Spinal cord (tissue), 10 donors: ENCODE measurements around the gene GPR55. TPM values are rescaled to one million over a fixed set of nuclear protein-coding genes. Genes with fewer than 3 reads are reported as not detected.
"Not testable (repeated sequence)": the region's sequence is repeated elsewhere in the genome, so short reads cannot be mapped to it uniquely, and the experiment has no call there.

Experiments used
- DNase-seq, 6 donors: peaks; one replicate each; pipeline versions ENCODE4 v3.0.0 to v3.0.0-alpha.2; 2013 to 2015; ENCODE audit warnings: low spot score in 6 of 6, low read depth in 4 of 6
- H3K27ac ChIP-seq: one replicate; pipeline ENCODE4 v1.5.1; 2013; ENCODE audit warnings: low read depth, low read length, control low read depth
- H3K27me3 ChIP-seq: one replicate; pipeline ENCODE4 v1.6.1; 2013; ENCODE audit warnings: low read length; ENCODE audit not compliant: control insufficient read depth, insufficient read depth
- H3K36me3 ChIP-seq: one replicate; pipeline ENCODE4 v1.6.1; 2013; ENCODE audit warnings: low read length; ENCODE audit not compliant: control insufficient read depth, insufficient read depth
- H3K4me1 ChIP-seq: one replicate; pipeline ENCODE4 v1.6.1; 2013; ENCODE audit warnings: low read length; ENCODE audit not compliant: control insufficient read depth, insufficient read depth
- H3K4me3 ChIP-seq: one replicate; pipeline ENCODE4 v1.5.1; 2013; ENCODE audit warnings: low read depth, low read length, control low read depth
- H3K9me3 ChIP-seq: one replicate; pipeline ENCODE4 v1.6.1; 2013; ENCODE audit warnings: low read length; ENCODE audit not compliant: control insufficient read depth, insufficient read depth
- WGBS: methylation state at CpG from one replicate; pipeline ENCODE4 v1.1.5; 2013; ENCODE audit warnings: missing lambda C conversion rate; ENCODE audit not compliant: insufficient coverage; 5-methylcytosine and 5-hydroxymethylcytosine counted together
- polyA plus RNA-seq, 2 donors: library from polyadenylated mRNA; unstranded; fragments of 120-200 nt; gene quantifications; one replicate each; pipeline ENCODE4 v1.2.1, GENCODE V29; 2013; ENCODE audit not compliant: insufficient read length in 2 of 2
- total RNA-seq, 2 donors: library from RNA; depleted of rRNA in 1 of 2; stranded (reverse); fragments of 120-200 nt in 1 of 2; fragments of >200 nt in 1 of 2; gene quantifications; one replicate each; pipeline versions ENCODE4 v1.2.3 to v1.2.4, GENCODE V29; 2013 to 2014
- donor health status: healthy.

Gene GPR55
- total and polyA plus RNA-seq, 4 donors = 0.08 to 0.12 TPM; not detected in 2

DNA sequence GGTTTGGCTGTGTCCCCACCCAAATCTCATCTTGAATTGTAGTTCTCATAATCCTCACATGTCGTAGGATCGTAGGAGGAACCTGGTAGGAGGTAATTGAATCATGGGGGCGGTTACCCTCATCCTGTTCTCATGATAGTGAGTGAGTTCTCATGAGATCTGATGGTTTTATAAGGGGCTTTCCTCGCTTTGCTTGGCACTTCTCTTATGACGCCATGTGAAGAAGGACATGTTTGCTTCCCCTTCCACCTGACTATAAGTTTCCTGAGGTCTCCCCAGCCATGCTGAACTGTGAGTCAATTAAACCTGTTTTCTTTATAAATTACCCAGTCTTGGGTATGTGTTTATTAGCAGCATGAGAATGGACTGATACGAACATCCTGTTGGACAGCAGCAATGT, 11.2 kb upstream of the GPR55 start:
- not testable (repeated sequence) for DNase-seq, H3K36me3 ChIP-seq, H3K4me1 ChIP-seq, H3K27me3 ChIP-seq, H3K27ac ChIP-seq, H3K9me3 ChIP-seq, H3K4me3 ChIP-seq
- whole genome bisulfite sequencing = 96% methylated on average over 3 of the region's 6 CpGs

DNA sequence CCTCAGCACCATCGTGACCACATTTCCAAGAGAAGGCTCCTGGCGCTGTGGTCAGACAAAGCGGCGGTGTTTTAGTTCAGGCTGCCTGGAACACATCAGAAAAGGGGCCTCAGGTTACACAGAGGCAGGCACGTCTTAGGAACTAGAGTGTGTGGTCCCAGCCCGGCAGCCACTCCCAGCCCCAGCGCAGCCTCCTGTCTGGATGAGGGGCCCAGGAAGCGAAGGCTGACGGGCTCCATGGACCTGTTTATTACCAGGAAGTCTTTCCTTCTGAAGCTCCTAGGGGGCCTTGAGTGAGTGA, 10.0 kb upstream of the GPR55 start:
- 81% methylated on average over 7 of the region's 9 CpGs for WGBS
- no peak overlapping the region for H3K27ac ChIP-seq
- no peaks in the 10 kb centered on the region for H3K9me3 ChIP-seq
- H3K4me1 ChIP-seq = peaks cover 10% of the 10 kb centered on the region
- H3K4me3 ChIP-seq = no peak overlapping the region
- H3K27me3 ChIP-seq = no peaks in the 10 kb centered on the region
- no peak for DNase-seq
- no peaks in the 10 kb centered on the region for H3K36me3 ChIP-seq

DNA sequence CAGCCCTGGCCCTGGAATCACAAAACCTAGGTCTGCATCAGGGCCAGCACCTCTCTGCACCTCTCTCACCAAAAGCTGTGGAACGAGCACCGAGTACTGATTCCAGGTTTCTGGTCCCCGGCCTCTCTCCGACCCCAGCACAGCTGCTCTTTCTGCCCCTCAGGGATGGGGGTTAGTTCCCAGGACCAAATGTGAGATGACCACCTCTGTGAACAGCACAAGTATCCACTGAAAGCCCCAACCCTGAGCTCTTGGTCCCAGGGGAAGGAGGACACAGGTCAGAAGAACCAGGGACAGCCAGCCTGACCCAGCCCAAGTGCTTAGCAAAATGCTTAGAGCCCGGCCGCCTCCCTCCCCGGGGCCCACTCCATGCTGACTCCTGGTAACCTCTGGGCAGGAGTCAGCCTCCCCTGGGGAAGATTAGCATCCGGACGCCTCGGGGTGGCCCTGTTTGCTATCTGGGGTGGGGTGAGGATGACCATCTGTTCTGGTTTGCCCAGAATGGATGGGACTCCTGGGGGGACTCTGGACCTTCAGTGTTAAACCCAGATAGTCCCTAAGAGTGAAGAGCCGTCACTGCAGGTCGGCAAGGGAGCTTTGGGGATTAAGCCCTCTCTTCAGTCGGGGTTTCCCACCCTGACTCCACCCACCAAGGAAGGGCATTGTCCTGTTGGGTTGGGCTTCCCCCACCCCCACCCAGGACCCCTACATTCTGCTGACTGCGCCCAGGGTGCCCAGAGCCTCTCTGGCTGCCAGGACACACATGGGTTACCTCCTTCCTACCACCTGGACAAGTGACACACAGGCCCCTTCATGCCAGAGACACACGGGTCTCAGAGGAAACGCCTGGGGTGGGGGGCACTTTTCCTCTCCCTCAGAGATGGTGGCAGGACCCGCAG, 9.4 kb upstream of the GPR55 start:
- H3K4me3 ChIP-seq = no peak overlapping the region
- 85% methylated on average over 13 of the region's 17 CpGs for WGBS
- no peak for DNase-seq

DNA sequence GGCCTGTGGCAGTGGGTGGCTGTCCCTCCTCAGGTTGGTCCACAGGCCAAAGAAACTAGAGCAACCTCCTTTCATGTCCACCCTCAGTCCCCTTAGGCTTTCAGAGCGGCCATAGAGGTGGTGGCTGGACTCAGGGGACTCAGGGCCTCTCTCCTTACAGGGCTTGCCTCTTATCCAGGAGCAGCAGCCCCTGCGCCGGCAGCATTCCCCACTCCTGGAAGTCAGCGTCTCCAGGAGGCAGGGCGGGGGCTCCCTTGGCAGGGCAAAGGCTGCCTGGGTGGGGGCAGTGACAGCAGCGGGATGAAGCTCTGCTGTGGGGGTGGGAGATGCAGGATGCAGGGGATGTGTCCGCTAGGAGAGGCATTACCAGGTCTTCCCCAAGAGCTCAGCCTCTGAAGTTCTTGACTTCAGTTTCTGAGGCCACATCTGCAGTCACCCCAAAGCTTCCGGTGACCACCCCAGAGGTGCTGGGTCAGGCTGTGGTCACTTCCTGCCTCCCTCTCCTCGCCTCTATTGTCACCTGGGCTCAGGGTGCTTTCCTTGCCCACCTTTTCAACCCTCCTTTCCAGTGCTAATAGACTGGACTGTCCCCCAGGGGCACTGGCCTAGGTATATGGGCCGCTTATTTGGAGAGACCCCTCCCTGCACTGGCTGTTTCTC, 8.6 kb upstream of the GPR55 start:
- WGBS = 80% methylated on average over 10 of the region's 10 CpGs
- DNase-seq = no peak
- H3K27me3 ChIP-seq = no peaks in the 10 kb centered on the region
- H3K27ac ChIP-seq = no peak overlapping the region
- H3K4me1 ChIP-seq = peaks cover 10% of the 10 kb centered on the region
- no peaks in the 10 kb centered on the region for H3K9me3 ChIP-seq
- no peak overlapping the region for H3K4me3 ChIP-seq
- no peaks in the 10 kb centered on the region for H3K36me3 ChIP-seq

More for the DNA sequence above, 9.4 kb upstream of the GPR55 start:
- H3K27ac ChIP-seq = no peak overlapping the region
- no peaks in the 10 kb centered on the region for H3K27me3 ChIP-seq
- H3K36me3 ChIP-seq = no peaks in the 10 kb centered on the region
- H3K4me1 ChIP-seq = peaks cover 10% of the 10 kb centered on the region
- H3K9me3 ChIP-seq = no peaks in the 10 kb centered on the region

DNA sequence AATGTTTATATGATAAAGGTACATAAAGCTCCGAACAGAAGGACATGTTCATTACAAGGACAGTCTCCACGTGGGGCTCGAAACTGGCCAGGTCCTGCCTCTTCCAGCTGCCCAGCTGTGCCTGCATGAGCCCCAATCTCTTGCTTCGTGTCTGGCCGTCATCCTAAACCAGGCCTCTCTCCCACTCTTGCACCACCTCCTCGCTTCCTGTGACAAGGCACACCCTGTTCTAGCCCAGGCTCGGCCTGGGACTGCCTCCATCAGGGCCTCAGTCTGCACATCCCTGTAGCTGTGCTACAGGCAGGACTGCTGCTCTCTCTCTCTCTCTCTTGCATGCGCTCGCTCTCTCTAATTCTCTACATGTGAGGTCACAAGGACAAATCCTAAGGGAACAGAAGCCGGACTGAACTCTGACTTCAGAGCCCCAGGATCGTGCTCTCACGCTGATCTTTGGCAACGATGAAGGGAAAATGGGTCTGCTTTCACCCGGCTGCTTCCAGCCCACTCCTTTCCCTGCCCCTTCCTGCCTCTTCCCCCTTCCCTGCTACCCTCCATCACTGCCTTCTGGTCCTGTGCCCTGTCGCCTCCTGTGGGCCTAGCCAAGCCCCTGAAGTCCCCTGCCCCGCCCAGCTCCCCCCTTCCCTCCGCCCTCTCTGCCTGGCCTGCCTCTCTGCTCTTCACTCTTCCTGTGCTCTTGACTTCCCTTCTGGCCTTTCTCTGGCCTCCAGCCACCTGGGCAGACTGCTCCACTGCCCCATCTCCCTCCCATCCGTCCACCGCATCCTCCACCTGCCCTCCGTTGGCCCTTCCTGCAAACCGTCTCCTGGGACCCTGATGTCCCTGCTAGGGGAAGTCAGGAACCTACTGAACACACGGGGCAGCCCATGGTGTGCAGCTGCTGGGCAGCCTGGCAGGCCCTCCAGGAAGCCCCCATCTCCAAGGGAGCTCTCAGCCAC, 7.8 kb upstream of the GPR55 start:
- Histone ChIP-seq H3K36me3 (no peaks in the 10 kb centered on the region), H3K27ac (no peak overlapping the region), H3K9me3 (no peaks in the 10 kb centered on the region), H3K27me3 (no peaks in the 10 kb centered on the region), H3K4me3 (no peak overlapping the region), H3K4me1 (peaks cover 14% of the 10 kb centered on the region)
- DNase-seq = peak in 1 of 6 donors; percentile 5
- 67% methylated on average over 21 of the region's 22 CpGs for WGBS

DNA sequence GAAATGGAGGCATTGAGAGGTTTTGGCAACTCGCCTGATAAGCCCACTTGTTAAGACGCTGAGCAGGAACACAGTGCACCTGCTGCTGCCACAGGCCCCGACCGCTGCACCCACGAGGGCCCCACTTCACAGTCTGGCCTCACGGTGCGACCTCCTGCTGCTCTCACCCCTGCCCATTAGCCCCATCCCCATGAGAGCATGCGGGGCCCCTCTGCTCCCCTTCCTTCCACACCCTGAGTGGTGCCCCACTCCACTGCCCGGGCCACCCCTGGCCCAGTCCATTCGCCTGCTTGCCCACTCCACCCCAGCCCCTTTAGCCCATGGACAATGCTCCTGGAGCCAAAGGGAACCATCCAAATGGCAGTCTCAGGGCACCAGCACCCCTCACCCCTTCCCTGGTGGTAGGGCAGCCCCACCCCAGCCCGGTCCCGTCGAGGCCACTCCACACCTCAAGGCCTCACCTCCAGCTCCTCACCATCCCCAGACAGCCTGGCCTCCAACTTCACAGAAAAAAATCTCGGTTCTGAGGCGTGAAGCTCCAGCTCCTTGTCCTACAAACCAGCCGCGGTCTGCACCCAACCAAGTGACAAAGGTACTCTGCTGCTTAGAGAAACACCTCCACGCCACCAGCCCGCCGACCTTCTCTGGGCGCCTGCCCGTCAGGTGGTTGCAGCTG, 6.7 kb upstream of the GPR55 start:
- Histone ChIP-seq H3K36me3 (no peaks in the 10 kb centered on the region), H3K9me3 (no peaks in the 10 kb centered on the region), H3K4me3 (no peak overlapping the region), H3K4me1 (peaks cover 20% of the 10 kb centered on the region), H3K27ac (no peak overlapping the region), H3K27me3 (no peaks in the 10 kb centered on the region)
- WGBS = 86% methylated on average over 16 of the region's 22 CpGs
- no peak for DNase-seq

DNA sequence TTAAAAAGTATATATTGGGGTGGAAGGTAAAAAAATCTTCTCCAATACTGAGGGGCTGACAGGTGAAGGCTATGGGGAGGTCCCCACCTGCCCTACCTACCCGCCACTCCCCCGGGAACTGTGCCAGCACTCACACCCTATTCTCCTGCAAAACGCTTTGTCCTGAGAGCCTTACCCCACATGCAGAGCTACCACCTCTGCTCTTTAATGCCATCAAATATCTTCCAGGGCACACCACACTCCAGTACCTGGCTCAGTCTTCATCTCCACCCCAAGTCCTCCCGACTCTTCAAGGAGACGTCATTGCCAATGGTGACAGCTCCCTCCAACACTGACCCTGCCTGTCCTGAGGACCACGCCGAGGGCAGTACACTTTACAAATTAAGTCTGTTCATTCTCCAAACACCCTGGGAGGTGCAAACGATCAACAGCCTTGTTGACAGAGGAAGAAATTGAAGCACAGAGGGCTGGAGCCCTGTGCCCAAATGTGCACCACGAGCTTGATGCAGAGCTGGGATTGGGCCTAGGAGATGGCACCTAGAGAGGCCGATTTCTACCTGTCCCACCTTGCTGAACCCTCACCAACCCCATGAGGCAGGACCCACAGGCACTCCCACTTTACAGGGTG, 6.0 kb upstream of the GPR55 start:
- DNase-seq = no peak
- no peak overlapping the region for H3K4me3 ChIP-seq
- H3K9me3 ChIP-seq = no peaks in the 10 kb centered on the region
- peaks cover 20% of the 10 kb centered on the region for H3K4me1 ChIP-seq
- WGBS = 86% methylated on average over 9 of the region's 10 CpGs
- no peaks in the 10 kb centered on the region for H3K27me3 ChIP-seq
- no peak overlapping the region for H3K27ac ChIP-seq
- H3K36me3 ChIP-seq = no peaks in the 10 kb centered on the region

DNA sequence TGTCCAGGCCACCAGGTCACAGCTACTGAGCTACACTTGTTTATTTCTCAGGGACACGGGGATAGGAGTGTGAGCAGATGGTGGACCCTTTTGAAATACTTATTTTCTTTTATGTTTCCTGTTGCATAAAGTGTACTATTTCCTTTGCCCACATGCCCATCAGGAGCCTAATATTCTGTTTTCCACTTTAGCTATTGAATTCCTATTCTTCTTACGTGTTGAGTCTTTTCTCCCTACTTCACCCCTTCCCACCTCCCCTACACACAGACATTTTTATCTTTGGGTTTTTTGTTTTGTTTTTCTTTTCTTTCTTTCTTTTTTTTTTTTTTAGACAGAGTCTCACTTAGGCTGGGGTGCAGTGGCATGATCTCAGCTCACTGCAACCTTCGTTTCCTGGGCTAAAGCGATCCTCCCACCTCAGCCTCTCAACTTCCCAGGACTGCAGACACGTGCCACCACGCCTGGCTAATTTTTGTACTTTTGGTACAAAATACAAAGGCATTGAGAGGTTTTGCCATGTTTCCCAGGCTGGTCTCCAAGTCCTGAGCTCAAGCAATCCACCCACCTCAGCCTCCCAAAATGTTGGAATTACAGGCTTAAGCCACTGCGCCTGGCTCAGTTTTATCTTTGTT, 5.2 kb upstream of the GPR55 start:
- no peak overlapping the region for H3K4me3 ChIP-seq
- WGBS = 60% methylated on average over 2 of the region's 7 CpGs
- no peaks in the 10 kb centered on the region for H3K9me3 ChIP-seq
- H3K36me3 ChIP-seq = no peaks in the 10 kb centered on the region
- DNase-seq = no peak
- H3K27ac ChIP-seq = no peak overlapping the region
- no peaks in the 10 kb centered on the region for H3K27me3 ChIP-seq
- H3K4me1 ChIP-seq = peaks cover 20% of the 10 kb centered on the region
